ENCODE data around the gene SMAD9. TPM values are rescaled to one million over a fixed set of nuclear protein-coding genes. Genes with fewer than 3 reads are reported as not detected.
A peak's percentile ranks its signal among the peaks of the same experiment; 100 is the strongest.

The SMAD9 gene
- total and polyA plus RNA-seq, 9 of the 15 experiments (the other 6 are each of a cell fraction or from before 2014, with no cell fraction given) = 0.02 to 0.08 (median 0.03) TPM; not detected in 4

- TF ChIP-seq SMARCE1 (IDR thresholded peaks at IDR 0.05) = no peak
- TF ChIP-seq RBM25 (IDR thresholded peaks at IDR 0.05; ENCODE audit: low read depth, low read length, severe bottlenecking) = no peak
These were observed 105.6 kb downstream of the SMAD9 start (continued) for GRCh38 chr13:36814465-36814864.

DNA sequence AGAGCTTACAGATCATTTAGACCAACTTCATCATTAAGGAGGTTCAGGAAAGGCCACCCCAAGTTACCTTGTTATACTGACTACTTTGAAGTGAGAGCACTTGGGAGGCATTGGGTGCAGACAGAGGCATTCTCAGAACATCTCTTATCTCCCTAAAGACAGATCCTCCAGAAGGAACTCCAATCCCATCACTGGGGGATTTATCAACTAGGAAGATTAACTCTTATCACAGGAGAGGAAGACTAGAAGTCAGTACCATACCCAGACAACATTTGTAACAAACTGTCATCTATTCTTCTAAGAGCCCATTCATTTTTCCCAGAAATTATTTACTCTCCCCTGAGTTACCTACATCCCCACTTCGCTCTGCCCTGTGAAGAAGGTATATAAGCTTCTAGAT, 106.8 kb downstream of the SMAD9 start:
- H3K79me2 ChIP-seq (ENCODE audit: control insufficient read depth, insufficient read depth, low read length) = no peaks in the 10 kb centered on the region
- H3K9me1 ChIP-seq (ENCODE audit: control insufficient read depth, insufficient read depth, low read length) = no peaks in the 10 kb centered on the region
- no peak overlapping the region for H3K4me2 ChIP-seq (ENCODE audit: insufficient read depth, low read length)
- no peak overlapping the region for H2AFZ ChIP-seq (ENCODE audit: low read depth, low read length)
- peak; percentile 25; the same call in 2 of the 3 replicates for ATAC-seq
- in situ Hi-C loops (cut with MboI) = no loop called here
- no peaks in the 10 kb centered on the region for H3K27me3 ChIP-seq (ENCODE audit: control insufficient read depth in 2 of 2, insufficient read depth in 2 of 2, low read length in 2 of 2)
- intact Hi-C loops (cut with micrococcal nuclease) = loop anchor here (10.0 kb wide), 1 partner anchor 468 kb away; the partner anchor contains the start of gene SPART
- FAIRE-seq = no peak
- H3K9ac ChIP-seq (ENCODE audit: insufficient read depth in 1 of 2, low read depth in 2 of 2, low read length in 2 of 2) = no peak overlapping the region
- no peaks in the 10 kb centered on the region for H4K20me1 ChIP-seq (replicated peaks; ENCODE audit: control insufficient read depth, insufficient read depth, low read length)
- no peak overlapping the region for H3K4me3 ChIP-seq
- no peak overlapping the region for H3K27ac ChIP-seq (ENCODE audit: extremely low read depth, low read depth, low read length)
- no peaks in the 10 kb centered on the region for H3K9me3 ChIP-seq (replicated peaks; ENCODE audit: control insufficient read depth, insufficient read depth, low read depth, low read length)
- 0% methylated on average over 1 of the region's 1 CpG for WGBS (ENCODE audit: insufficient coverage, low coverage, missing lambda C conversion rate)
- H3K36me3 ChIP-seq (ENCODE audit: control insufficient read depth, insufficient read depth, low read length) = no peaks in the 10 kb centered on the region
- peaks cover 0 to 17% of the 10 kb centered on the region in 2 experiments; a peak in 4 of 5 replicates for H3K4me1 ChIP-seq (replicated peaks in 1 of 2; ENCODE audit: control insufficient read depth in 2 of 2, insufficient read depth in 2 of 2, low read length in 2 of 2)
- CTCF ChIA-PET (ENCODE audit: low intra/inter-chr PET ratio) = no interaction called here
- DNase-seq (ENCODE audit: extremely low read depth in 1 of 4, low spot score in 3 of 4) = peak in 2 of 4 experiments; percentile 10 to 43
- no TSS peak for BruUV-seq (replicated peaks)
- POLR2A ChIA-PET = interaction anchor here (0.7 kb wide), 1 partner anchor 40 kb away, joined by 3 read pairs; no protein-coding TSS in a partner anchor
- no peak for TF ChIP-seq FUS (optimal IDR thresholded peaks at IDR 0.05; ENCODE audit: low read depth, low read length)
- no peak for TF ChIP-seq SAFB (IDR thresholded peaks at IDR 0.05; ENCODE audit: borderline replicate concordance, low read depth, low read length)
- no peak for TF ChIP-seq ZNF197 (CRISPR knock-in tag; IDR thresholded peaks at IDR 0.05; ENCODE audit: low read depth)
- no peak for TF ChIP-seq ZBTB33 (CRISPR knock-in tag; IDR thresholded peaks at IDR 0.05)
- TF ChIP-seq NFATC3 (IDR thresholded peaks at IDR 0.05) = no peak
- TF ChIP-seq TAF15 (IDR thresholded peaks at IDR 0.05; ENCODE audit: low read depth, low read length) = no peak
- no peak for TF ChIP-seq ZNF780A (CRISPR knock-in tag; IDR thresholded peaks at IDR 0.05)
- no peak for TF ChIP-seq MTA2 (IDR thresholded peaks at IDR 0.05; ENCODE audit: low read depth)
- 0 out of 4 replicates have a peak, but pooled peaks of 1 of the 2 experiments have one; percentile 9 for TF ChIP-seq TBL1XR1 (IDR thresholded peaks at IDR 0.05; ENCODE audit: low read length in 2 of 2)
- no peak for TF ChIP-seq BHLHE40 (IDR thresholded peaks at IDR 0.05; ENCODE audit: low read length)
- TF ChIP-seq ARID2 (IDR thresholded peaks at IDR 0.05) = no peak
- peak; percentile 57 for TF ChIP-seq CBFA2T3 (IDR thresholded peaks at IDR 0.05)
- no peak for TF ChIP-seq ZNF398 (CRISPR knock-in tag; IDR thresholded peaks at IDR 0.05)
- TF ChIP-seq CREM (IDR thresholded peaks at IDR 0.05; ENCODE audit: low read depth) = no peak
- TF ChIP-seq GTF2F1 (IDR thresholded peaks at IDR 0.05; ENCODE audit: low read depth, low read length) = no peak
- TF ChIP-seq NCOR1 (IDR thresholded peaks at IDR 0.05) = peak; percentile 32; the same call in 1 of the 2 replicates
- no peak for TF ChIP-seq ZNF75A (CRISPR knock-in tag; IDR thresholded peaks at IDR 0.05)
- 0 out of 2 replicates have a peak, but pooled peaks have one; percentile 54 for TF ChIP-seq HMBOX1 (IDR thresholded peaks at IDR 0.05)

All from K562 (cell line).